HepG2 (cell line): ENCODE measurements around the gene NFASC. TPM values are rescaled to one million over a fixed set of nuclear protein-coding genes. Genes with fewer than 3 reads are reported as not detected.

Experiments used
- ATAC-seq: fragments of 200-7000 bp; cut with Tn5 transposase; 3 replicates; pipeline ENCODE4 v1.9.1; 2020; ENCODE audit warnings: mild to moderate bottlenecking, moderate library complexity
- BruUV-seq: library from RNA; stranded (reverse); fragments of 400-500 nt; replicated peaks from 2 replicates; lab custom pipeline; 2021; lab: Mats Ljungman, UMichigan
- CTCF ChIA-PET: fragments of 300-600 bp; formaldehyde crosslinking; extraction: SDS; loops from one replicate; lab custom pipeline; 2021; ENCODE audit warnings: low total read pairs, inconsistent platforms, low intra/inter-chr PET ratio; lab: Yijun Ruan, JAX
- POLR2A ChIA-PET: fragments of 350-600 bp; sonication (Branson Sonifier 250); formaldehyde crosslinking; loops from one replicate; lab custom pipeline; 2020; ENCODE audit warnings: antibody characterized with exemption, inconsistent platforms; lab: Yijun Ruan, JAX
- DNase-seq: peaks from one replicate; pipeline ENCODE4 v3.0.0-alpha.2; 2015; ENCODE audit warnings: low spot score
- FAIRE-seq: peaks from 3 replicates; lab custom pipeline; 2011; peaks lifted over from hg19 to GRCh38; lab: Jason Lieb, UNC
- H2AFZ ChIP-seq: one replicate; pipeline ENCODE4 v1.6.1; 2011; ENCODE audit warnings: low read length, inconsistent platforms
- H3K27ac ChIP-seq: fragments of 300-600 bp; 3 replicates; pipeline ENCODE4 v1.8.0; 2011; ENCODE audit warnings: mixed run types, mild to moderate bottlenecking, mixed read lengths, low read length, inconsistent platforms; ENCODE audit not compliant: insufficient read depth; ENCODE audit errors: extremely low read length
- H3K27me3 ChIP-seq, 2 experiments: fragments of 200-600 bp in 1 of 2; 2 replicates in 1 of 2; 3 replicates in 1 of 2; pipeline versions ENCODE4 v1.6.0 to v1.8.0; 2011; ENCODE audit warnings: low read length in 2 of 2, mild to moderate bottlenecking in 2 of 2, moderate library complexity in 2 of 2, inconsistent platforms in 1 of 2; ENCODE audit not compliant: insufficient read depth in 2 of 2, control insufficient read depth in 1 of 2
- H3K36me3 ChIP-seq, 2 experiments: fragments of 200-600 bp in 1 of 2; replicated peaks in 1 of 2; 2 replicates in 1 of 2; 3 replicates in 1 of 2; pipeline versions ENCODE4 v1.5.1 to v1.8.0; 2011; ENCODE audit warnings: low read length in 2 of 2, inconsistent platforms in 1 of 2; ENCODE audit not compliant: insufficient read depth in 2 of 2, control insufficient read depth in 1 of 2
- H3K4me1 ChIP-seq: 2 replicates; pipeline ENCODE4 v1.5.1; 2012; ENCODE audit warnings: low read length, inconsistent platforms; ENCODE audit not compliant: insufficient read depth
- H3K4me2 ChIP-seq: 2 replicates; pipeline ENCODE4 v1.6.0; 2011; ENCODE audit warnings: low read depth, low read length, inconsistent platforms
- H3K4me3 ChIP-seq, 3 experiments: fragments of 200-600 bp in 1 of 3; sonication (generic), shearing (Covaris generic) in 1 of 3; replicated peaks in 1 of 3; 2 replicates each; pipeline ENCODE4 v1.5.1; 2011 to 2016; ENCODE audit warnings: low read length in 3 of 3, inconsistent platforms in 2 of 3, low read depth in 2 of 3, mild to moderate bottlenecking in 2 of 3, control low read depth in 1 of 3, mixed read lengths in 1 of 3; ENCODE audit not compliant: insufficient read depth in 1 of 3
- H3K79me2 ChIP-seq: one replicate; pipeline ENCODE4 v1.6.1; 2011; ENCODE audit warnings: low read length, inconsistent platforms; ENCODE audit not compliant: insufficient read depth
- H3K9ac ChIP-seq: 2 replicates; pipeline ENCODE4 v1.6.0; 2011; ENCODE audit warnings: mild to moderate bottlenecking, low read depth, low read length, inconsistent platforms; ENCODE audit not compliant: insufficient read depth
- H3K9me3 ChIP-seq: 2 replicates; pipeline ENCODE4 v1.5.1; 2012; ENCODE audit warnings: mild to moderate bottlenecking, low read length
- H4K20me1 ChIP-seq: 2 replicates; pipeline ENCODE4 v1.6.0; 2011; ENCODE audit warnings: inconsistent platforms, mild to moderate bottlenecking, low read length, moderate library complexity; ENCODE audit not compliant: insufficient read depth
- FOXC1 ChIP-seq: sonication (generic); formaldehyde crosslinking; IDR thresholded peaks from 2 replicates; pipeline ENCODE4 v1.8.0; 2022; ENCODE audit warnings: mild to moderate bottlenecking, missing genetic modification reagents, borderline replicate concordance
- FOXK2 ChIP-seq: fragments of 450-650 bp; IDR thresholded peaks from 2 replicates; pipeline ENCODE4 v1.6.1; 2016
- GATAD2A ChIP-seq: IDR thresholded peaks from 2 replicates; pipeline ENCODE4 v1.6.1; 2016
- IKZF4 ChIP-seq: sonication (generic); formaldehyde crosslinking; IDR thresholded peaks from 2 replicates; pipeline ENCODE4 v1.5.1; 2020; ENCODE audit warnings: borderline replicate concordance, mild to moderate bottlenecking, low read depth, missing genetic modification reagents; ENCODE audit errors: not compliant biosample characterization
- NFRKB ChIP-seq: fragments of 450-650 bp; IDR thresholded peaks from 2 replicates; pipeline ENCODE4 v1.6.1; 2017
- NR2F2 ChIP-seq: IDR thresholded peaks from 2 replicates; pipeline ENCODE4 v1.6.1; 2012; ENCODE audit warnings: low read depth, inconsistent platforms, borderline replicate concordance
- SNRNP70 ChIP-seq: fragments of 200-400 bp; formaldehyde crosslinking; IDR thresholded peaks from 2 replicates; pipeline ENCODE4 v1.6.1; 2017; ENCODE audit warnings: mild to moderate bottlenecking, low read depth, low read length, moderate library complexity
- ZNF484 ChIP-seq: sonication (generic); formaldehyde crosslinking; IDR thresholded peaks from 2 replicates; pipeline ENCODE4 v1.5.1; 2020; ENCODE audit warnings: mild to moderate bottlenecking, low read depth, missing genetic modification reagents, borderline replicate concordance
- ZNF670 ChIP-seq: sonication (generic); formaldehyde crosslinking; IDR thresholded peaks from 2 replicates; pipeline ENCODE4 v1.8.0; 2022; ENCODE audit warnings: mild to moderate bottlenecking, missing genetic modification reagents, borderline replicate concordance
- WGBS: methylation state at CpG from one replicate; pipeline ENCODE4 v1.1.6; 2017; ENCODE audit warnings: low lambda C conversion rate; 5-methylcytosine and 5-hydroxymethylcytosine counted together
- in situ Hi-C: cut with HindIII; loops from 2 replicates; pipeline ENCODE4 v1.10.0; 2017; ENCODE audit warnings: low pct_unique_long_range_greater_than_20kb; ENCODE audit not compliant: extremely low pct_ligation_motif_present
- intact Hi-C: fragments of 100-400 bp; cut with micrococcal nuclease; formaldehyde crosslinking; loops from one replicate; pipeline ENCODE4 v1.10.0; 2022; ENCODE audit not compliant: unreplicated experiment
- polyA plus RNA-seq, 8 experiments: library from polyadenylated mRNA; depleted of rRNA in 3 of 8; stranded (reverse) in 7 of 8; unstranded in 1 of 8; fragments of >200 nt; fragmentation: Illumina TruSeq in 4 of 8; extraction: Trizol in 4 of 8; gene quantifications; 2 replicates each; pipeline versions ENCODE4 v1.2.1 to v1.2.3, GENCODE V29; 2011 to 2016; ENCODE audit warnings: low read depth in 4 of 8, missing spikeins in 1 of 8, mixed read lengths in 1 of 8; ENCODE audit not compliant: insufficient read depth in 1 of 8
- total RNA-seq, 5 experiments: library from RNA; depleted of rRNA; stranded (reverse); fragments of >200 nt; fragmentation: Illumina TruSeq; extraction: Trizol; gene quantifications; 2 replicates each; pipeline ENCODE4 v1.2.3, GENCODE V29; 2016; ENCODE audit warnings: low read depth in 1 of 5
- TF ChIP-seq, protein P1 (sequence below): sonication (generic); formaldehyde crosslinking; IDR thresholded peaks from 2 replicates; pipeline ENCODE4 v1.4.0; 2020; ENCODE audit warnings: missing genetic modification reagents, borderline replicate concordance
- TF ChIP-seq, protein P2 (sequence below): sonication (generic); formaldehyde crosslinking; IDR thresholded peaks from 2 replicates; pipeline ENCODE4 v1.5.1; 2020; ENCODE audit warnings: mild to moderate bottlenecking, missing genetic modification reagents, borderline replicate concordance
- TF ChIP-seq, protein P3 (sequence below): IDR thresholded peaks from 2 replicates; pipeline ENCODE4 v1.6.1; 2016
- TF ChIP-seq, protein P4 (sequence below): IDR thresholded peaks from 2 replicates; pipeline ENCODE4 v1.4.0; 2020; ENCODE audit warnings: mild to moderate bottlenecking, missing genetic modification reagents

NFASC gene
- total and polyA plus RNA-seq, 2 of the 13 experiments (the other 11 are each of a cell fraction or from before 2014, with no cell fraction given): not detected

DNA sequence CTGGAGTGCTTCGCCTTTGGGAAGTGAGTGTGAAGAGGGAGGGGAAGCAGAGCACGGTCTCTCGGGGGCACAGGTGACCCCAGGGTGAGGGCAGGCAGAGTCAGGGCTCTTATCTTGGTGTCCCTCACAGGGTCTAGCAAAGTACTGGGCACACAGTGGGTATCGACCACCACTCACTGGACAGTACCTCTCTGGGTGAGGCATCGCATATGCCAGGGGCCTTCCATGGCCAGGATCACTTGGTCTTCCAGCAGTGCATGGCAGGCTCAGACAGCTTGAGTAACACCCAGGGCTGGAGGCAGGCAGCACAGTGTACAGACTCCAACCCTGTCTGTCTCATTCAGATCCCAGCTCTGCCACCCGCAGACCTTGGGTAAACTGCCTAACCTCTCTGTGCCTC is 189.0 kb downstream of the NFASC start:
- H3K9ac ChIP-seq: no peak overlapping the region
- ATAC-seq (no peak), FAIRE-seq (no peak), DNase-seq (no peak)
- WGBS: 36% methylated on average over 2 of the region's 6 CpGs
- no peaks in the 10 kb centered on the region for H4K20me1 ChIP-seq
- H3K4me1 ChIP-seq: no peaks in the 10 kb centered on the region
- no peak overlapping the region for H3K4me3 ChIP-seq
- CTCF ChIA-PET: interaction anchor here (4.2 kb wide), 1 partner anchor 71 kb away, joined by 41 read pairs; no protein-coding TSS in a partner anchor
- H3K4me2 ChIP-seq: no peak overlapping the region
- BruUV-seq: no TSS peak
- intact Hi-C loops (loop anchor here (2.0 kb wide), 1 partner anchor 197 kb away; no protein-coding TSS in a partner anchor), in situ Hi-C loops (loop anchor here (5.0 to 10.0 kb wide), 2 partner anchors 82 to 195 kb away; no protein-coding TSS in a partner anchor)
- peaks cover 3 to 46% of the 10 kb centered on the region in 2 experiments; a peak in 3 of 5 replicates for H3K27me3 ChIP-seq
- POLR2A ChIA-PET: no interaction called here
- H3K9me3 ChIP-seq: no peaks in the 10 kb centered on the region
- H2AFZ ChIP-seq: no peak overlapping the region
- H3K79me2 ChIP-seq: no peaks in the 10 kb centered on the region
- H3K36me3 ChIP-seq: no peaks in the 10 kb centered on the region
- H3K27ac ChIP-seq: no peak overlapping the region
- TF ChIP-seq ZNF670 (CRISPR knock-in tag): no peak
- TF ChIP-seq FOXK2: no peak
- no peak for TF ChIP-seq NFRKB
- no peak for TF ChIP-seq NR2F2
- no peak for TF ChIP-seq GATAD2A (CRISPR knock-in tag)
- no peak for TF ChIP-seq FOXC1 (CRISPR knock-in tag)
- TF ChIP-seq, protein P1, sequence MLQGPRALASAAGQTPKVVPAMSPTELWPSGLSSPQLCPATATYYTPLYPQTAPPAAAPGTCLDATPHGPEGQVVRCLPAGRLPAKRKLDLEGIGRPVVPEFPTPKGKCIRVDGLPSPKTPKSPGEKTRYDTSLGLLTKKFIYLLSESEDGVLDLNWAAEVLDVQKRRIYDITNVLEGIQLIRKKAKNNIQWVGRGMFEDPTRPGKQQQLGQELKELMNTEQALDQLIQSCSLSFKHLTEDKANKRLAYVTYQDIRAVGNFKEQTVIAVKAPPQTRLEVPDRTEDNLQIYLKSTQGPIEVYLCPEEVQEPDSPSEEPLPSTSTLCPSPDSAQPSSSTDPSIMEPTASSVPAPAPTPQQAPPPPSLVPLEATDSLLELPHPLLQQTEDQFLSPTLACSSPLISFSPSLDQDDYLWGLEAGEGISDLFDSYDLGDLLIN (CRISPR knock-in tag): no peak
- TF ChIP-seq, protein P2, sequence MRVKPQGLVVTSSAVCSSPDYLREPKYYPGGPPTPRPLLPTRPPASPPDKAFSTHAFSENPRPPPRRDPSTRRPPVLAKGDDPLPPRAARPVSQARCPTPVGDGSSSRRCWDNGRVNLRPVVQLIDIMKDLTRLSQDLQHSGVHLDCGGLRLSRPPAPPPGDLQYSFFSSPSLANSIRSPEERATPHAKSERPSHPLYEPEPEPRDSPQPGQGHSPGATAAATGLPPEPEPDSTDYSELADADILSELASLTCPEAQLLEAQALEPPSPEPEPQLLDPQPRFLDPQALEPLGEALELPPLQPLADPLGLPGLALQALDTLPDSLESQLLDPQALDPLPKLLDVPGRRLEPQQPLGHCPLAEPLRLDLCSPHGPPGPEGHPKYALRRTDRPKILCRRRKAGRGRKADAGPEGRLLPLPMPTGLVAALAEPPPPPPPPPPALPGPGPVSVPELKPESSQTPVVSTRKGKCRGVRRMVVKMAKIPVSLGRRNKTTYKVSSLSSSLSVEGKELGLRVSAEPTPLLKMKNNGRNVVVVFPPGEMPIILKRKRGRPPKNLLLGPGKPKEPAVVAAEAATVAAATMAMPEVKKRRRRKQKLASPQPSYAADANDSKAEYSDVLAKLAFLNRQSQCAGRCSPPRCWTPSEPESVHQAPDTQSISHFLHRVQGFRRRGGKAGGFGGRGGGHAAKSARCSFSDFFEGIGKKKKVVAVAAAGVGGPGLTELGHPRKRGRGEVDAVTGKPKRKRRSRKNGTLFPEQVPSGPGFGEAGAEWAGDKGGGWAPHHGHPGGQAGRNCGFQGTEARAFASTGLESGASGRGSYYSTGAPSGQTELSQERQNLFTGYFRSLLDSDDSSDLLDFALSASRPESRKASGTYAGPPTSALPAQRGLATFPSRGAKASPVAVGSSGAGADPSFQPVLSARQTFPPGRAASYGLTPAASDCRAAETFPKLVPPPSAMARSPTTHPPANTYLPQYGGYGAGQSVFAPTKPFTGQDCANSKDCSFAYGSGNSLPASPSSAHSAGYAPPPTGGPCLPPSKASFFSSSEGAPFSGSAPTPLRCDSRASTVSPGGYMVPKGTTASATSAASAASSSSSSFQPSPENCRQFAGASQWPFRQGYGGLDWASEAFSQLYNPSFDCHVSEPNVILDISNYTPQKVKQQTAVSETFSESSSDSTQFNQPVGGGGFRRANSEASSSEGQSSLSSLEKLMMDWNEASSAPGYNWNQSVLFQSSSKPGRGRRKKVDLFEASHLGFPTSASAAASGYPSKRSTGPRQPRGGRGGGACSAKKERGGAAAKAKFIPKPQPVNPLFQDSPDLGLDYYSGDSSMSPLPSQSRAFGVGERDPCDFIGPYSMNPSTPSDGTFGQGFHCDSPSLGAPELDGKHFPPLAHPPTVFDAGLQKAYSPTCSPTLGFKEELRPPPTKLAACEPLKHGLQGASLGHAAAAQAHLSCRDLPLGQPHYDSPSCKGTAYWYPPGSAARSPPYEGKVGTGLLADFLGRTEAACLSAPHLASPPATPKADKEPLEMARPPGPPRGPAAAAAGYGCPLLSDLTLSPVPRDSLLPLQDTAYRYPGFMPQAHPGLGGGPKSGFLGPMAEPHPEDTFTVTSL (CRISPR knock-in tag): no peak
- no peak for TF ChIP-seq IKZF4
- TF ChIP-seq, protein P3, sequence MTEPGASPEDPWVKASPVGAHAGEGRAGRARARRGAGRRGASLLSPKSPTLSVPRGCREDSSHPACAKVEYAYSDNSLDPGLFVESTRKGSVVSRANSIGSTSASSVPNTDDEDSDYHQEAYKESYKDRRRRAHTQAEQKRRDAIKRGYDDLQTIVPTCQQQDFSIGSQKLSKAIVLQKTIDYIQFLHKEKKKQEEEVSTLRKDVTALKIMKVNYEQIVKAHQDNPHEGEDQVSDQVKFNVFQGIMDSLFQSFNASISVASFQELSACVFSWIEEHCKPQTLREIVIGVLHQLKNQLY: no peak
- TF ChIP-seq, protein P4, sequence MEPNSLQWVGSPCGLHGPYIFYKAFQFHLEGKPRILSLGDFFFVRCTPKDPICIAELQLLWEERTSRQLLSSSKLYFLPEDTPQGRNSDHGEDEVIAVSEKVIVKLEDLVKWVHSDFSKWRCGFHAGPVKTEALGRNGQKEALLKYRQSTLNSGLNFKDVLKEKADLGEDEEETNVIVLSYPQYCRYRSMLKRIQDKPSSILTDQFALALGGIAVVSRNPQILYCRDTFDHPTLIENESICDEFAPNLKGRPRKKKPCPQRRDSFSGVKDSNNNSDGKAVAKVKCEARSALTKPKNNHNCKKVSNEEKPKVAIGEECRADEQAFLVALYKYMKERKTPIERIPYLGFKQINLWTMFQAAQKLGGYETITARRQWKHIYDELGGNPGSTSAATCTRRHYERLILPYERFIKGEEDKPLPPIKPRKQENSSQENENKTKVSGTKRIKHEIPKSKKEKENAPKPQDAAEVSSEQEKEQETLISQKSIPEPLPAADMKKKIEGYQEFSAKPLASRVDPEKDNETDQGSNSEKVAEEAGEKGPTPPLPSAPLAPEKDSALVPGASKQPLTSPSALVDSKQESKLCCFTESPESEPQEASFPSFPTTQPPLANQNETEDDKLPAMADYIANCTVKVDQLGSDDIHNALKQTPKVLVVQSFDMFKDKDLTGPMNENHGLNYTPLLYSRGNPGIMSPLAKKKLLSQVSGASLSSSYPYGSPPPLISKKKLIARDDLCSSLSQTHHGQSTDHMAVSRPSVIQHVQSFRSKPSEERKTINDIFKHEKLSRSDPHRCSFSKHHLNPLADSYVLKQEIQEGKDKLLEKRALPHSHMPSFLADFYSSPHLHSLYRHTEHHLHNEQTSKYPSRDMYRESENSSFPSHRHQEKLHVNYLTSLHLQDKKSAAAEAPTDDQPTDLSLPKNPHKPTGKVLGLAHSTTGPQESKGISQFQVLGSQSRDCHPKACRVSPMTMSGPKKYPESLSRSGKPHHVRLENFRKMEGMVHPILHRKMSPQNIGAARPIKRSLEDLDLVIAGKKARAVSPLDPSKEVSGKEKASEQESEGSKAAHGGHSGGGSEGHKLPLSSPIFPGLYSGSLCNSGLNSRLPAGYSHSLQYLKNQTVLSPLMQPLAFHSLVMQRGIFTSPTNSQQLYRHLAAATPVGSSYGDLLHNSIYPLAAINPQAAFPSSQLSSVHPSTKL (CRISPR knock-in tag): no peak
- TF ChIP-seq ZNF484: no peak
- TF ChIP-seq SNRNP70: no peak
